Psoas muscle (tissue), 8 donors: ENCODE results near the gene UCKL1. TPM values are rescaled to one million over a fixed set of nuclear protein-coding genes. Genes with fewer than 3 reads are reported as not detected.
A peak's percentile ranks its signal among the peaks of the same experiment; 100 is the strongest.

ENCODE experiments used
- ATAC-seq, 4 donors: fragments of 200-7000 bp; cut with Tn5 transposase; one replicate each; pipeline ENCODE4 v1.9.1; 2020; ENCODE audit warnings: moderate library complexity in 3 of 4, mild to moderate bottlenecking in 2 of 4
- DNase-seq, 2 donors: peaks; one replicate each; pipeline ENCODE4 v3.0.0-alpha.2; 2020
- H3K27ac ChIP-seq: fragments of 200-600 bp; one replicate; pipeline ENCODE4 v1.8.0; 2022
- H3K27me3 ChIP-seq, 3 donors: fragments of 200-600 bp in 1 of 3; one replicate each; pipeline versions ENCODE4 v1.6.1 to v1.8.0; 2013 to 2022; ENCODE audit warnings: low read length in 2 of 3, mild to moderate bottlenecking in 2 of 3, moderate library complexity in 1 of 3; ENCODE audit not compliant: insufficient read depth in 3 of 3
- H3K36me3 ChIP-seq, 2 donors: fragments of 200-600 bp in 1 of 2; one replicate each; pipeline versions ENCODE4 v1.6.1 to v1.8.0; 2013 to 2022; ENCODE audit warnings: low read depth in 1 of 2, mild to moderate bottlenecking in 1 of 2, moderate library complexity in 1 of 2; ENCODE audit not compliant: insufficient read depth in 1 of 2
- H3K4me1 ChIP-seq: fragments of 200-600 bp; one replicate; pipeline ENCODE4 v1.8.0; 2022
- H3K4me3 ChIP-seq: fragments of 200-600 bp; one replicate; pipeline ENCODE4 v1.8.0; 2022; ENCODE audit warnings: mild to moderate bottlenecking
- H3K9me3 ChIP-seq: fragments of 200-600 bp; one replicate; pipeline ENCODE4 v1.8.0; 2022
- WGBS, 3 donors: extraction: QIAGEN DNeasy Blood & Tissue Kit; methylation state at CpG; one replicate each; pipeline versions ENCODE4 v1.1.6 to v1.1.7; 2013; 5-methylcytosine and 5-hydroxymethylcytosine counted together
- intact Hi-C, 2 donors: fragments of 100-400 bp; cut with DNase I; formaldehyde crosslinking; loops; one replicate each; pipeline versions ENCODE4 v1.11.0 to v1.14.2; 2022
- polyA plus RNA-seq, 3 donors: library from polyadenylated mRNA; stranded (reverse); fragments of 200-250 nt; gene quantifications; one replicate each; pipeline ENCODE4 v1.2.3, GENCODE V29; 2013
- total RNA-seq, 4 donors: library from RNA; stranded (reverse); fragmentation: NEBNext Ultra II Directional in 2 of 4; extraction: Animal tissue kit (Norgen Biotek cat#: 25700) in 2 of 4; gene quantifications; one replicate each; pipeline versions ENCODE4 v1.2.1 to v1.2.4, GENCODE V29; 2021 to 2023
- TF ChIP-seq, protein P1 (sequence below): fragments of 200-600 bp; IDR thresholded peaks from one replicate; pipeline ENCODE4 v1.8.0; 2022; ENCODE audit warnings: antibody characterized with exemption
- donor health status: healthy with polysubstance abuse.
- donor health status: DM: no; HTN: no; CAD: no; lungs with moderate emphysema.
- donor health status: Bipolar disorder and iron deficiency.
- donor health status: healthy.
- donor health status: DM: yes; HTN: yes; CAD: no.
- donor health status: DM: no; HTN: no; CAD: no.
- donor health status: DM: no; HTN: no; CAD: no.
- donor health status: DM: yes; HTN: yes; CAD: no.

UCKL1 gene
- total and polyA plus RNA-seq, 7 donors, result 22.9 to 42.4 (median 36.9) TPM

DNA sequence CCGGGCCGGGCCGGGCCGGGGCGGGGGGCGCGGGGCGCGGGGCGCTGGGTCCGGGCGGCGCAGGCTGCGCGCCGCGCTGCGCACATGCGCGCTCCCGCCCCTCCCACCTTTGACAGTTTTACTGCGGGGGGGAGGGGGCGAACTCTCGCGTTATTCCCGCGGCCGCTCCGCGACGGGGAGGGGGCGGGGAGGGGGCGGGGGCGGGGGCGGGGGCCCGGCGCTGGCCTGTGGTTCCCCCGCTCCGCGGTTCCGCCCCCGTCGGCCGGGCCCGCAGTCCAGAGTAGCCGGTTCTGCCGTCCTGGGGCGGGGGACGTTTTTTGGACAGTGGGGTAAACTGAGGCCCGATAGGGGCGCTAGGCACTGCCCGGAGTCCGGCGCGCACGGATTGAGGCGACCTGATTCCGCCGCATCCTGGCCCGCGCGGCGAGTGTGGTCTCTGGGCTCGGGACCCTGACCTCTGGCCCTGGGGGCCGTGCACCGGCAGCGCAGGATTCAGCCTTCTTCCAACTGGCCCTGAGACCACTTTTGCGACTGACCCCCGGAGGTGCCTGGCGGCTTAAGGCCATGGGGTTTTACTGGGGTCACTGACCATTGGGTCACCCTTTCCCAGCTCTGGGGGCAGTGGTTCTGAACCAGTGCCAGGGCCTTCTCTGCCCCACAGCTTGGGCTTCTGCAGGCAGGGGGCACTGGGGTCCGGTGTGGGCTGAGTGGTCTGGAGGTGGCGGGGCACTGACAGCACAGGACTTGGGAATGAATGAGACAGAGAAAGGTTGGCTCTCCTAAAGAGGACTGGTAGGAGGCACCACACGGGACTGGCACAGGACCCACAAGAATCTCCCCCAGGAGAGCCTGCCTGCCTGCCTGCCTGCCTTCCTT, 13.9 kb upstream of the UCKL1 start, which contains the start of gene ZNF512B:
Gene ZNF512B, minus strand, starts transcription at position 93 of the 876 bp plus-strand sequence. CDS start 1,980 bp downstream, outside the sequence.
- 3 to 10% (median 9%) methylated on average over 19 to 73 of the region's 73 CpGs for WGBS, 3 donors
- DNase-seq (peak; percentile 72 to 87), ATAC-seq (peak; percentile 41 to 65 (median 63))
- H3K4me3 ChIP-seq, result peak within 1 kb of the TSS; percentile 76
- H3K27me3 ChIP-seq, result no peaks in the 10 kb centered on the region
- TF ChIP-seq, protein P1, sequence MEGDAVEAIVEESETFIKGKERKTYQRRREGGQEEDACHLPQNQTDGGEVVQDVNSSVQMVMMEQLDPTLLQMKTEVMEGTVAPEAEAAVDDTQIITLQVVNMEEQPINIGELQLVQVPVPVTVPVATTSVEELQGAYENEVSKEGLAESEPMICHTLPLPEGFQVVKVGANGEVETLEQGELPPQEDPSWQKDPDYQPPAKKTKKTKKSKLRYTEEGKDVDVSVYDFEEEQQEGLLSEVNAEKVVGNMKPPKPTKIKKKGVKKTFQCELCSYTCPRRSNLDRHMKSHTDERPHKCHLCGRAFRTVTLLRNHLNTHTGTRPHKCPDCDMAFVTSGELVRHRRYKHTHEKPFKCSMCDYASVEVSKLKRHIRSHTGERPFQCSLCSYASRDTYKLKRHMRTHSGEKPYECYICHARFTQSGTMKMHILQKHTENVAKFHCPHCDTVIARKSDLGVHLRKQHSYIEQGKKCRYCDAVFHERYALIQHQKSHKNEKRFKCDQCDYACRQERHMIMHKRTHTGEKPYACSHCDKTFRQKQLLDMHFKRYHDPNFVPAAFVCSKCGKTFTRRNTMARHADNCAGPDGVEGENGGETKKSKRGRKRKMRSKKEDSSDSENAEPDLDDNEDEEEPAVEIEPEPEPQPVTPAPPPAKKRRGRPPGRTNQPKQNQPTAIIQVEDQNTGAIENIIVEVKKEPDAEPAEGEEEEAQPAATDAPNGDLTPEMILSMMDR, result no peak
- H3K36me3 ChIP-seq, result peaks cover 2 to 17% of the 10 kb centered on the region in 2 donors
- intact Hi-C loops, result loop anchor here (5.0 kb wide), 3 partner anchors 73 to 433 kb away; partner anchors contain the start of genes DNAJC5 (in 1 of the 2) and PTK6 (in 1 of the 2)
- peaks cover 10% of the 10 kb centered on the region for H3K4me1 ChIP-seq
- no peaks in the 10 kb centered on the region for H3K9me3 ChIP-seq
- H3K27ac ChIP-seq, result peak within 1 kb of the TSS; percentile 66

DNA sequence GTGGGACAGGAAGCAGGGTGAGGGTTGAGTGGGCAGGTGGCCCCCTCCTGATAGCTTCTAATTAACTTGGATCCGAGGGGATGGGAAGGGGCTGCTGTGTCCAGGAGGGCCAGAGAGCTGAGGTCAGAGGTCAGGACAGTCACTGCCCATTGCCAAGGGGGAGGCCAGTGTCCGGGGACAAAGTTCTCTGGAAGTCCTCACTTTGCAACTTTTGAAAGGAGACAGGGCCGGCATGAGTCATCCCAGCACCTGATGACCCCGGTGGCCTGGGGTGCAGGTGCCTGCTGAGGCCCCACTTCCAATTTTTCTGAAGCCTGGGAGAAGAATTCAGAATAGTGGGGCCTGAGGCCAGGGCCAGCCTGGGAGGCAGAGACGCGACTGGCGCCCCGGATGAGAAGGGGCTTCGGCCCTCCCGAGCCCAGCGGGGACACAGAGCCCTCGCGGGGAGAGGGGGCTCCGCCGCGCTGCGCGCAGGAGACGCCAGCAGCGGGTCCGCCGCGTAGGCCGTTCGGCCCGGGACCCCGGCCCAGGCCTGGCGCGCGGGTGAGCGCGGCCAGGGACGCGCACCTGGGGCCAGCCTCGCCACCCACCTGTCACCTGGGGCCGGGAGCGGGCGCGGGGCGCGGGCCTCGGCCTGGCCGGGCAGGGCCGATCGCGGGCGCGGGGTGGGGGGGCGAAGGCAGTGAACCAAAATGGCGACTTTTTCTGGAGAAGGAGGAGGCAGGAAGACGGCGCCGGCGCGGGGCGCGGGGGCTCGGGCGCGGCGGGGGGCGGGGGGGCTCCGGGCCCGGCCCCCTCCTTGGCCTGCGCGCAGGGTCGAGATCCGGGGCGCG, 12.9 kb upstream of the UCKL1 start:
- peak overlapping the region; percentile 66 for H3K27ac ChIP-seq
- 2 to 11% (median 4%) methylated on average over 7 to 70 of the region's 70 CpGs for WGBS, 3 donors
- H3K4me3 ChIP-seq, result peak overlapping the region; percentile 76
- peak; percentile 38 to 64 for DNase-seq
- peaks cover 2 to 21% of the 10 kb centered on the region in 2 donors for H3K36me3 ChIP-seq
- intact Hi-C loops, result loop anchor here in 1 of 2 donors (5.0 kb wide), 1 partner anchor 72 kb away; the partner anchor contains the start of gene DNAJC5
- no peaks in the 10 kb centered on the region for H3K27me3 ChIP-seq
- TF ChIP-seq, protein P1, result no peak
- ATAC-seq, result no peak
- peaks cover 10% of the 10 kb centered on the region for H3K4me1 ChIP-seq
- H3K9me3 ChIP-seq, result no peaks in the 10 kb centered on the region

DNA sequence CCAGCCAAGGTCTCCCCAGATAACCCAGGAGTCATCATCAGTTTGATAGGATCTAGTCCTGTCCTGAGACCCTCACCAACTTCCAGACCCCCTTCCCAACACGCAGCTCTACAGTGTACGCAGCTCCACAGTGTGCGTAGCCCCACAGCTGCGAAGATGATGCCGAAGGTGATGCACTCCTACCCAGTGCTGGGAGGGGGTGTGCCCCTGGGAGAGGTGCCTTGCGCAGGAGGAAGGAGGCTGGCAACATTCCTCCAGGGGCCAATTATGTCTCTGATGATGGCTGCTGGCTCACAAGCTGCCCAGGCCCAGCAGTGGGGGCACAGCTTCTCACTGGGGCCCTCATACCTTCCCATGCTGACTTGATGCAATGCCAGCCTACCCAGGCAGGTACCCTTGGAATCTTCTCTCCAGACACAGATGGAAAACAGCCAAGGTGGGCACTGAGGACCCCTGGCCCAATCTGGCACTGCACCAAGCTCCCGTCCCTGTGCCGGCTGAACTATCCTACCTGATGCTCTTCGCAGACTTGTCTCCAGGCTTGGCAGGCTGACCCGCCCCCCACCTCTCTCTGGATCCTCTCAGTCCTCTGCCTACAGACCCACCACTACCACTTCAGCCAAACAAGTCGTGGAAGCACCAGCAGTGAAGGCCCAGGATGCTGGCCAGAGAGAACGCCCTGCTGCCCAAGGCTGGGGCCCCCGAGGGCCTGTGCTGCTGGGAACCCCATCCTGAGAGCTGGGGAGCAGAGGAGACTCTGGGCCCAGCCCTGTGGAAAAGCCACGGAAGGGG, 12.1 kb upstream of the UCKL1 start:
- ATAC-seq (no peak), DNase-seq (peak in 1 of 2 donors; percentile 13)
- H3K27ac ChIP-seq, result peak overlapping the region; percentile 66

More for the DNA sequence above, 12.1 kb upstream of the UCKL1 start:
- TF ChIP-seq, protein P1, result no peak
- Histone ChIP-seq H3K27me3 (no peaks in the 10 kb centered on the region), H3K4me1 (peaks cover 6% of the 10 kb centered on the region), H3K36me3 (peaks cover 2 to 29% of the 10 kb centered on the region in 2 donors), H3K9me3 (no peaks in the 10 kb centered on the region), H3K4me3 (peak overlapping the region; percentile 76)
- WGBS, 3 donors, result 79 to 82% (median 80%) methylated on average over 14 of the region's 14 CpGs
- intact Hi-C loops, result loop anchor here in 1 of 2 donors (5.0 kb wide), 1 partner anchor 71 kb away; the partner anchor contains the start of gene DNAJC5
